Measurements from ENCODE around the gene KCNK10.

Gene KCNK10, protein sequence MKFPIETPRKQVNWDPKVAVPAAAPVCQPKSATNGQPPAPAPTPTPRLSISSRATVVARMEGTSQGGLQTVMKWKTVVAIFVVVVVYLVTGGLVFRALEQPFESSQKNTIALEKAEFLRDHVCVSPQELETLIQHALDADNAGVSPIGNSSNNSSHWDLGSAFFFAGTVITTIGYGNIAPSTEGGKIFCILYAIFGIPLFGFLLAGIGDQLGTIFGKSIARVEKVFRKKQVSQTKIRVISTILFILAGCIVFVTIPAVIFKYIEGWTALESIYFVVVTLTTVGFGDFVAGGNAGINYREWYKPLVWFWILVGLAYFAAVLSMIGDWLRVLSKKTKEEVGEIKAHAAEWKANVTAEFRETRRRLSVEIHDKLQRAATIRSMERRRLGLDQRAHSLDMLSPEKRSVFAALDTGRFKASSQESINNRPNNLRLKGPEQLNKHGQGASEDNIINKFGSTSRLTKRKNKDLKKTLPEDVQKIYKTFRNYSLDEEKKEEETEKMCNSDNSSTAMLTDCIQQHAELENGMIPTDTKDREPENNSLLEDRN

DNA sequence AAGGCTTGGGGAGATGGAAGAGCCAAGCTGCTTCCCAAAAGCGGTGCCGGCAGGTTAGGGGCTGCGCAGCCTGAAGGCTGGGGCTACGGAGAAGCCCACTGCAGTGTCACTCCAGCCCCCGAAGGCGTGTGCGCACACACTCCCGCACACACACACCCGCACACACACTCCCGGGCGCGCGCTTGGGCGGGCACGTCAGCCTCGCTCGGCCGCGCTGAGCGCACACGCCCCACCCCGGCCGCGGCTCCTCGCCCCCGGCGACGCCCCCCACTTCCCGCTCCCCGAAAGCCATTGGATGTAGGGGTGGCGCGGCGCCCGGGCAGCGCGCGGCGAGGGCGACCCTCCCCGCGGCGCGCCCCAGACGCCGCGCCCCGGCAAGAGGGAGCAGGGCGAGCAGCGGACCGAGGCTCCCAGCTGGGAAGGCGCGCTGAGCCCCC lies at the start of gene KCNK10:
KCNK10 (minus strand) TSS at position 184 of the 437 bp plus-strand sequence. CDS start 471 bp downstream, outside the sequence.
- DNase-seq: no peak

GRCh38 chr14:88369496-88369895 lies 46.4 kb upstream of the KCNK10 start:
- DNase-seq: no peak

DNA sequence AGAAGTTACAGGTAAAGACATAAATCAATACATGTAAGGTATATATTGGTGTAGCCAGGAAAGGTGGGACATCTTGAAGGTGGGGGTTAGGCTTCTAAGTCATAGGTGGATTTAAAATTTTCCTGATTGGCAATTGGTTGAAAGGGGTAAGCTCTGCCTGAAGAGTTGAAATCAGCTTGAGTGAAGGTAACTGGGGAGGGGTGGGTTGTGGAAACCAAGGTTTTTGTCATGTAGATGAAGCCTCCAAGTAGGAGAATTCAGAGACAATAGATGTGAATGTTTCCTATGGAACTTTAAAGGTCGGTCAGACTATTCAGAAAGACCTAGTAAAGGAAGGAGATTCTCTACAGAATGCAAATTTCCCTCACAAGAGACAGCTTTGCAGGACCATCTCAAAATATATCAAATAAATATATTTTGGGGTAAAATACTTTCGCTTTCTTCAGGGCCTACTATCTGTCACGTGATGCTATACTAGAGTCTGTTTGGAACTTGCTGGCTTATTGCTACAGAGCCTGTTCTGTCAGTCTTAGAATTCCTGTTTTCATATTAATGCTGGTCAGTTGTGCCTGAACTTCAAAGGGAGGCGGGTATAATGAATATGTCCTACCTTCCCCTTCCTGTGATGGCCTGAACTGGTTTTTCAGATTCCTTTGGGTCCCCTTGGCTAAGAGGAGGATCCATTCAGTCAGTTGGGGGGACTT lies 41.8 kb upstream of the KCNK10 start:
- no peak for DNase-seq

- no peak for DNase-seq
Observed at GRCh38 chr14:88363644-88364043, 40.6 kb upstream of the KCNK10 start.

DNA sequence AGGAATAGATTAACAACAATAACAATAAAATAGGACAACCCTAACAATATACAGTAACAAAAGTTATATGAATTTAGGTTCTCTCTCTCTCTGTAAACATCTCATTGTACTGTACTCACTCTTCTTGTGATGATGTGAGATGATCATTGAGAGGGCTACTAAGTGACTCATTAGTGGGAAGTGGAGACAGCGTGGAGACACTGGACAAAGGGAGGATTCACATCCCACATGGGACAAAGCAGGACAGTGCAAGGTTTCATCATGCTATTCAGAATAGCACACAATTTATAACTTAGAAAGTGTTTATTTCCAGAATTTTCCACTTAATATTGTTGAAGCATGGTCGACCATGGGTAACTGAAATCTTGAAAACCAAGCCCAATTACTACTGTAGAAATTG lies 36.4 kb upstream of the KCNK10 start:
- DNase-seq: no peak

DNA sequence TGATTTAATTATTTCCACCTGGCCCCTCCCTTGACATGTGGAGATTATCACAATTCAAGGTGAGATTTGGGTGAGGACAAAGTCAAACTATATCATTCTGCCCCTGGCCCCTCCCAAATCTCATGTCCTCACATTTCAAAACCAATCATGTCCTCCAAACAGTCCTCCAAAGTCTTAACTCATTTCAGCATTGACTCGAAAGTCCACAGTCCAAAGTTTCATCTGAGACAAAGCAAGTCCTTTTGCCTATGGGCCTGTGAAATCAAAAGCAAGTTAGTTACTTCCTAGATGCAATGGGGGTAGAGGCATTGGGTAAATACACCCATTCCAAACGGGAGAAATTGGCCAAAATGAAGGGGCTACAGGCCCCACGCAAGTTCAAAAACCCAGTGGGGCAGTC lies 31.3 kb upstream of the KCNK10 start:
- no peak for DNase-seq

- DNase-seq: no peak
Observed at GRCh38 chr14:88352698-88353097, 29.6 kb upstream of the KCNK10 start.

GRCh38 chr14:88351966-88352691 lies 29.1 kb upstream of the KCNK10 start:
- DNase-seq: no peak

DNA sequence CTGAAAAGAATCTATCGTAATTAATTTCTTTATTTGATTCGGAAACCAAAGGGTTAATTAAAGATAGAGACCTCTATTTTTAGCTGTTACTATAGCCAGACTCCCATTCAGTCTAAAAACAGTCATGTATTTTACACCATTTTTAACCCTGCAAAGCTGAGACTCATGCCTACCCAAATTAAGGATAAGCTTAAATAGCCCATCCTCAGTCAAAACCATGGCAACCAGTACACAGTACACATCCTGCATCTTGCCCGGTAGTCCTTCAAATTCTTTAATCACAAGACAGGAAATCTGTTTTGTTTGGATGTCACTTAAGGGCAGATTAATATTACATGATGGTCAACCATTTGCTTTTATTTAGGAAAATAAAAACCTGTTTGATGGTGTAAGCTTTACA lies 25.5 kb upstream of the KCNK10 start:
- no peak for DNase-seq

GRCh38 chr14:88346048-88346639 lies 23.1 kb upstream of the KCNK10 start:
- DNase-seq: no peak

- no peak for DNase-seq
Observed at GRCh38 chr14:88342980-88343379, 19.9 kb upstream of the KCNK10 start.

DNA sequence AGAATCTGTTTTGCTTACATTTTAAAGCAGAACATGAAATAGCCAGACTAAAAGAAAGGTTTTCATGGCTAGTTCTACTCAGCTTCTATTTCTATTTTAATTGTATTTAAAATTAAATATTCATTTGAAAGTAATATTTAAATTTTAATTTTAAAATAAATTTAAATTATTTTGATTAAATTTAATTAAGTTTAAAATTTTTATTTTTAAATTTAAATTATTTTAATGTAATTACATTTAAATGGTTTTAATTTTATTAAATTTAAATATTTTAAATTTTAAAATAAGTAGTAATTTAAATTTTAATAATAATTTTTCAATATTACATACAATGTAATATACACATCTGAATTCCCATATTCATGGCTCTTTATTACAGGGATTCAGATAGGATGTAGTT lies 17.3 kb upstream of the KCNK10 start:
- DNase-seq: no peak

DNA sequence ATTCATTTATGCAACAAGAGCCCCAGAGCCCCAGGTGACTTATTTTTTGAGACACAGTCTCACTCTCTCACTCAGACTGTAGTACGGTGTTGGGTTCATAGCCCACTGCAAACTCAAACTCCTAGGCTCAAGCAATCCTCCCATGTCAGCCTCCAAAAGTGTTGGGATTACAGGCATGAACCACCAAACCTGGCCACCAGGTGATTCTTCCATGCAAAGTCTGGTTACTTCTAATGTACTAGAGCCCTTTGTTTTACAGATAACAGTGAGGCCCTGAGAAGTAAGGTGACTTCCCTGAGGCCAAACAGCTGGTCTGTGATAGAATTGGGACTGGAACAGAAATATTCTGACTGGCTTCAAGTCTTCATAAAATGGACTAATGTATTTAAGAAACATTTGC lies 10.0 kb upstream of the KCNK10 start:
- no peak for DNase-seq

DNA sequence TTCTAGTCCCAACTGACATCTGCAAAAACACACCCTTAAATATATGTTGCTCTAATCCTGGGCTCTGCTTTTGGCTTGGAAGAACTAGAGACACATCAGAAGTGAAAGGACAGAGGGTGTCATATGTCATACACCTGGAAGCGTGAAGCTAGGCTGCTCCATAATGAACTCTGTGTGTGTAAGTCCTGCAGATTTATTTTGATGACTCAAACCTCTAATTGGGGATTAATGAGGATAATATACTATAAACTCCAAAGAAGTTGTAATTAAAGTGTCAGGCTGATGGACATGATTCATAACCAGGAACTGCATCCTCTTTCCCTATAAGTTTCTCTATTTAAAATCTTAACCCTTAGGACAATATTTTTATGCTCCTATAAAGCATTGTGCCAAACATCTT lies 4.4 kb upstream of the KCNK10 start:
- no peak for DNase-seq

- DNase-seq: no peak
Observed at GRCh38 chr14:88326352-88327103, 3.5 kb upstream of the KCNK10 start.

DNA sequence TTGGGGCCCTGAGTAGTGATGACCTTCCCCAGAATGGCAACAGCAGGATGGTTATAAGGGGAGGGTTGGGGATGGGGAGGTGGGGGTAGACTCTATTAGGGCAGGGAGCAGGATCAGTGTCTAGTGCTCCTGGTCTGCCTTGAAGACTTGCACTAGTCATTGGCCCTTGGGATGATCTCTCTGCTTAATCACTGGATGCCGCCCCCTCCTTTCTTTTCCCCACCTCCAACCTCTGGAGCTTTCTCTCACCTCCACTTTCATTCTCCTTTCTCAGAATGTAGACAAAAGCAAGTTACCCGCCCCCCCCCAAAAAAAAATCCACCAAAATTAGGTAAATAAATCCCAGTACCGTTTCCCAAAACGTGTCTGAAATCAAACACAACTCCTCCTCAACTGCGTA lies 2.8 kb upstream of the KCNK10 start:
- no peak for DNase-seq

- DNase-seq: no peak
Observed at GRCh38 chr14:88324930-88325329, 1.9 kb upstream of the KCNK10 start.

- DNase-seq: no peak
Observed at GRCh38 chr14:88324491-88324890, 1.4 kb upstream of the KCNK10 start.

DNA sequence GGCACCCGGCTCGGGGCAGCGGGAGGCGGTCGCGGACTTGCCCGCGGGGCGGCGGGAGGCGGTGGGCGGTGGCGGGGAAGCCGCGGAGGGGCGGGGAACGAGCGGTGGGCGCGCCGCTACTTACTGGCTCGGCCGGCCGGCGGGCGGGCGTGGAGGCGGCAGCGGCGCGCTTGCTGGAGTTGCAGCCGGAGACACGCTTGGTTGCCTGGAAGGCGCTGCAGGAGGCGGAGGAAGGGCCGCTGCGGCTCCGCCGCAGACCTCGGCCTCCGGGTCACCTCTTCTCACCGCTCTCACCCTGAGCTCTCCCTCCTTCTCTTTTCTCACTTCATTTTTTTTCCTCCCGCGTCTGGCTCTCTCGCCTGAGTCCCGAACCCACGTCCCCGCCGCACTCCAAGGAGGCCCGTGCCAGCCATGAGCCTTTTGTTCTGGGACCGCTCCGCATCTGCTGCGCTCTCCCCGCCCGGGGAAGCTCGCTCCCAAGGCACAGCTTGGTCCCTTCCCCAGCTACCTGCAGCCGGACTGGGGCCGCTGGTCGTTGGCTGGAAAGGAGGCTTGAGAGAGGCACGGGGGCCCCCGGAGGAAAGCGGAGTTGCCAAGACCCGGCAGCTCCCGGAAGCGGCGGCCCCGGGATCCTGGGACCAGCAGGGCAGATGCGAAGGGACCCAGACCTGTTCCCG lies 592 bp upstream of the KCNK10 start:
- peak; percentile 27 for DNase-seq

DNA sequence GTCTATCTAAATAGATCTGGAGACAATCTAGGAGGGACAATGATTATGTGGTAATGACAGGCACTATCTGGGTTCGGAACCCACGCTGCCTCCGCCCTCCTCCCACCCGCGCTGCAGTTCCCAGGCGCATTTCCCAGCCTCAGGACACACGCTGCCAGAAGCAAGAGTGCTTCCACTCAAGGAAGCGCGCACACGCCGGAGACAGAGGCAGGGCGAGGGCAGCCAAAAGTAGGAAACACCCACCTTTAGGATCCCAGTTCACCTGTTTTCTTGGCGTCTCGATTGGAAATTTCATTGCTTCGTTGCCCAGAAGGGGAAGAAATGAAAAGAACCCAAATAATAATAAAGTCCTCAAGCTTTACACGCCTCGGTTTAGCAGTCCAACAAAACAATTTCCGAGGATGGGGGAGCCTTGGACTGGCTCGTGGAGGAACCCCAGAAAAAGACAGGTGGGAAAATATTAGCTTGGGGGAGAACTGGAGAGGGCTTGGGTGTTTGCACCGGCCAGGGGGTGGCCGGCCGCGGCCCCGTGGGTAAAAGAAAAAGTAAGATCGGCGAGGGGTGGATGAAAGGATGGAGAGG lies 474 bp downstream of the KCNK10 start:
- DNase-seq: no peak

Measured in activated CD4-positive, alpha-beta T cell treated with anti-CD3 and anti-CD28 coated beads for 48 hours (primary cell).